Inferior parietal cortex (tissue), 1 donor: ENCODE data around the gene CCDC91.
"Not testable (repeated sequence)": the region's sequence is repeated elsewhere in the genome, so short reads cannot be mapped to it uniquely, and the experiment has no call there.

Source experiments
- DNase-seq: peaks from one replicate; pipeline ENCODE4 v3.0.0-alpha.2; 2016; ENCODE audit errors: extremely low spot score

The CCDC91 gene

GRCh38 chr12:28184375-28184774, 5.9 kb upstream of the CCDC91 start:
- no peak for DNase-seq

GRCh38 chr12:28186500-28186899, 3.8 kb upstream of the CCDC91 start:
- no peak for DNase-seq

GRCh38 chr12:28189784-28190320, 404 bp upstream of the CCDC91 start:
- peak; percentile 32 for DNase-seq

GRCh38 chr12:28191051-28192048, 1.1 kb downstream of the CCDC91 start:
- DNase-seq = peak; percentile 80

- DNase-seq = no peak
Observed at GRCh38 chr12:28192125-28192524, 1.9 kb downstream of the CCDC91 start.

- DNase-seq = not testable (repeated sequence)
Observed at GRCh38 chr12:28194621-28195020, 4.4 kb downstream of the CCDC91 start.

- DNase-seq = not testable (repeated sequence)
Observed at GRCh38 chr12:28201136-28201535, 10.9 kb downstream of the CCDC91 start.

GRCh38 chr12:28202374-28203130, 12.3 kb downstream of the CCDC91 start:
- no peak for DNase-seq

GRCh38 chr12:28209782-28210181, 19.5 kb downstream of the CCDC91 start:
- DNase-seq = no peak

GRCh38 chr12:28212182-28212581, 21.9 kb downstream of the CCDC91 start:
- DNase-seq = no peak

- DNase-seq = no peak
Observed at GRCh38 chr12:28215021-28215420, 24.8 kb downstream of the CCDC91 start.

GRCh38 chr12:28216016-28216415, 25.8 kb downstream of the CCDC91 start:
- DNase-seq = no peak

GRCh38 chr12:28217805-28218204, 27.5 kb downstream of the CCDC91 start:
- no peak for DNase-seq

- DNase-seq = no peak
Observed at GRCh38 chr12:28218875-28219274, 28.6 kb downstream of the CCDC91 start.

- DNase-seq = no peak
Observed at GRCh38 chr12:28219827-28220226, 29.6 kb downstream of the CCDC91 start.

GRCh38 chr12:28222081-28222700, 31.9 kb downstream of the CCDC91 start:
- DNase-seq = no peak

- no peak for DNase-seq
Observed at GRCh38 chr12:28223025-28223554, 32.8 kb downstream of the CCDC91 start.

- no peak for DNase-seq
Observed at GRCh38 chr12:28223858-28224257, 33.6 kb downstream of the CCDC91 start.

GRCh38 chr12:28226705-28227104, 36.4 kb downstream of the CCDC91 start:
- no peak for DNase-seq

- DNase-seq = no peak
Observed at GRCh38 chr12:28227251-28227650, 37.0 kb downstream of the CCDC91 start.

- no peak for DNase-seq
Observed at GRCh38 chr12:28231248-28231647, 41.0 kb downstream of the CCDC91 start.
